SK-N-SH (cell line): ENCODE results near the gene CNBD2. TPM values are rescaled to one million over a fixed set of nuclear protein-coding genes. Genes with fewer than 3 reads are reported as not detected.

Experiments
- CTCF ChIA-PET: fragments of 300-600, 350-600 bp; formaldehyde crosslinking; extraction: SDS; loops from one replicate; lab custom pipeline; 2021; lab: Yijun Ruan, JAX
- POLR2A ChIA-PET: fragments of 350-600 bp; sonication (Branson Sonifier 250); formaldehyde crosslinking; extraction: SDS; loops from one replicate; lab custom pipeline; 2020; ENCODE audit warnings: antibody characterized with exemption, inconsistent platforms; lab: Yijun Ruan, JAX
- DNase-seq: peaks from one replicate; pipeline ENCODE4 v3.0.0; 2012
- H2AFZ ChIP-seq: fragments of 200-600 bp; sonication (generic); 2 replicates; pipeline ENCODE4 v1.8.1; 2016; ENCODE audit warnings: antibody characterized with exemption, mild to moderate bottlenecking, low read depth
- H3F3A ChIP-seq: fragments of 200-600 bp; sonication (generic); replicated peaks from 2 replicates; pipeline ENCODE3; 2016; ENCODE audit warnings: antibody characterized with exemption, mild to moderate bottlenecking; ENCODE audit not compliant: insufficient read depth
- H3K27ac ChIP-seq, 2 experiments: fragments of 200-500 bp in 1 of 2; fragments of 200-600 bp in 1 of 2; sonication (Bioruptor generic) in 1 of 2; sonication (generic), shearing (Covaris generic) in 1 of 2; 2 replicates each; pipeline versions ENCODE4 v1.5.1 to v1.6.1; 2014 to 2016; ENCODE audit warnings: low read depth in 2 of 2, inconsistent platforms in 1 of 2, low read length in 1 of 2, mild to moderate bottlenecking in 1 of 2, mixed read lengths in 1 of 2
- H3K27me3 ChIP-seq: fragments of 200-600 bp; sonication (generic), shearing (Covaris generic); 2 replicates; pipeline ENCODE4 v1.6.1; 2016; ENCODE audit warnings: mixed run types; ENCODE audit not compliant: insufficient read depth
- H3K36me3 ChIP-seq, 2 experiments: fragments of 200-500 bp in 1 of 2; fragments of 200-600 bp in 1 of 2; sonication (Bioruptor generic) in 1 of 2; sonication (generic) in 1 of 2; replicated peaks in 1 of 2; 2 replicates each; pipeline versions ENCODE3 to v1.5.1; 2014 to 2016; ENCODE audit warnings: low read length in 1 of 2, mild to moderate bottlenecking in 1 of 2; ENCODE audit not compliant: insufficient read depth in 2 of 2, control insufficient read depth in 1 of 2
- H3K4me1 ChIP-seq, 2 experiments: fragments of 200-500 bp in 1 of 2; fragments of 200-600 bp in 1 of 2; sonication (Bioruptor generic) in 1 of 2; sonication (generic), shearing (Covaris generic) in 1 of 2; 2 replicates each; pipeline versions ENCODE4 v1.5.1 to v1.6.1; 2014 to 2016; ENCODE audit warnings: low read depth in 1 of 2, low read length in 1 of 2, mixed run types in 1 of 2; ENCODE audit not compliant: insufficient read depth in 2 of 2, control insufficient read depth in 1 of 2
- H3K4me2 ChIP-seq: fragments of 200-600 bp; sonication (generic), shearing (Covaris generic); 2 replicates; pipeline ENCODE4 v1.6.1; 2017; ENCODE audit warnings: mixed run types
- H3K4me3 ChIP-seq, 2 experiments: fragments of 200-500 bp in 1 of 2; fragments of 200-600 bp in 1 of 2; sonication (Bioruptor generic) in 1 of 2; sonication (generic), shearing (Covaris generic) in 1 of 2; 2 replicates each; pipeline versions ENCODE4 v1.5.1 to v1.8.1; 2014 to 2016; ENCODE audit warnings: low read depth in 2 of 2, inconsistent platforms in 1 of 2, low read length in 1 of 2, mild to moderate bottlenecking in 1 of 2, mixed read lengths in 1 of 2, moderate library complexity in 1 of 2
- H3K79me2 ChIP-seq: fragments of 200-600 bp; sonication (generic); 2 replicates; pipeline ENCODE4 v1.8.1; 2017; ENCODE audit warnings: mild to moderate bottlenecking; ENCODE audit not compliant: insufficient read depth
- H3K9ac ChIP-seq: fragments of 200-600 bp; sonication (generic); 2 replicates; pipeline ENCODE4 v1.6.1; 2017; ENCODE audit warnings: mixed run types
- H3K9me2 ChIP-seq: fragments of 200-600 bp; sonication (generic); 2 replicates; pipeline ENCODE4 v1.6.1; 2017; ENCODE audit warnings: mixed run types
- H3K9me3 ChIP-seq: fragments of 200-600 bp; sonication (generic); 2 replicates; pipeline ENCODE4 v1.6.1; 2017; ENCODE audit warnings: mixed run types, mild to moderate bottlenecking, moderate library complexity
- H4K20me1 ChIP-seq: fragments of 200-600 bp; sonication (generic); 2 replicates; pipeline ENCODE4 v1.6.1; 2017; ENCODE audit warnings: mild to moderate bottlenecking, mixed run types; ENCODE audit not compliant: insufficient read depth
- CHD2 ChIP-seq: fragments of 150-350 bp; IDR thresholded peaks from 2 replicates; pipeline ENCODE4 v1.6.1; 2018; ENCODE audit warnings: low read length; ENCODE audit not compliant: partially characterized antibody
- EP300 ChIP-seq, 2 experiments: IDR thresholded peaks; 2 replicates each; pipeline versions ENCODE4 v1.4.0 to v1.6.1; 2012; ENCODE audit warnings: borderline replicate concordance in 1 of 2, low read depth in 1 of 2, low read length in 1 of 2
- EZH2phosphoT487 ChIP-seq: fragments of 200-600 bp; sonication (generic); IDR thresholded peaks from 2 replicates; pipeline ENCODE4 v1.6.1; 2017; ENCODE audit warnings: low read depth, mixed run types, mild to moderate bottlenecking, antibody characterized with exemption, moderate library complexity, borderline replicate concordance
- FOSL2 ChIP-seq: IDR thresholded peaks from 2 replicates; pipeline ENCODE4 v1.4.0; 2012; ENCODE audit warnings: low read depth, mild to moderate bottlenecking, moderate library complexity, borderline replicate concordance
- FOXJ3 ChIP-seq: sonication (generic); formaldehyde crosslinking; IDR thresholded peaks from 2 replicates; pipeline ENCODE4 v1.5.1; 2020; ENCODE audit warnings: mild to moderate bottlenecking, missing genetic modification reagents
- GATA2 ChIP-seq: sonication (generic); formaldehyde crosslinking; IDR thresholded peaks from 2 replicates; pipeline ENCODE4 v1.5.0; 2020; ENCODE audit warnings: mild to moderate bottlenecking, missing genetic modification reagents
- IRF3 ChIP-seq: fragments of 150-350 bp; IDR thresholded peaks from 2 replicates; pipeline ENCODE4 v1.6.1; 2016; ENCODE audit warnings: mild to moderate bottlenecking, low read depth, low read length
- JUND ChIP-seq: IDR thresholded peaks from 2 replicates; pipeline ENCODE4 v1.4.0; 2012
- MXI1 ChIP-seq: IDR thresholded peaks from 2 replicates; pipeline ENCODE4 v1.6.1; 2012; ENCODE audit warnings: mild to moderate bottlenecking, low read depth, low read length, improper control_type of control experiment
- POLR2AphosphoS5 ChIP-seq: IDR thresholded peaks from 2 replicates; pipeline ENCODE4 v1.6.1; 2012; ENCODE audit warnings: low read depth, low read length
- REST ChIP-seq: IDR thresholded peaks from 2 replicates; pipeline ENCODE4 v1.6.1; 2012; ENCODE audit warnings: mild to moderate bottlenecking, low read depth, low read length, moderate library complexity
- RXRA ChIP-seq: IDR thresholded peaks from 2 replicates; pipeline ENCODE4 v1.4.0; 2012; ENCODE audit warnings: low read depth, mild to moderate bottlenecking, borderline replicate concordance
- SIN3A ChIP-seq: IDR thresholded peaks from 2 replicates; pipeline ENCODE4 v1.6.1; 2012; ENCODE audit warnings: low read depth, mild to moderate bottlenecking, low read length, moderate library complexity, borderline replicate concordance
- SMC3 ChIP-seq: IDR thresholded peaks from 2 replicates; pipeline ENCODE4 v1.6.1; 2012; ENCODE audit warnings: low read depth, low read length, improper control_type of control experiment
- TAF1 ChIP-seq: IDR thresholded peaks from 2 replicates; pipeline ENCODE4 v1.6.1; 2012; ENCODE audit warnings: low read depth, mild to moderate bottlenecking, low read length, moderate library complexity, borderline replicate concordance
- TCF12 ChIP-seq: IDR thresholded peaks from 2 replicates; pipeline ENCODE4 v1.4.0; 2012
- TEAD4 ChIP-seq: IDR thresholded peaks from 2 replicates; pipeline ENCODE4 v1.4.0; 2012; ENCODE audit warnings: mild to moderate bottlenecking, borderline replicate concordance; ENCODE audit not compliant: insufficient read depth
- YY1 ChIP-seq: IDR thresholded peaks from 2 replicates; pipeline ENCODE4 v1.4.0; 2012; ENCODE audit warnings: low read depth, mild to moderate bottlenecking
- ZBTB33 ChIP-seq: IDR thresholded peaks from 2 replicates; pipeline ENCODE4 v1.4.0; 2012; ENCODE audit warnings: low read depth, borderline replicate concordance
- WGBS: methylation state at CpG from one replicate; pipeline ENCODE4 v1.1.6; 2017; ENCODE audit warnings: low lambda C conversion rate; 5-methylcytosine and 5-hydroxymethylcytosine counted together
- polyA plus RNA-seq, 3 experiments: library from polyadenylated mRNA; depleted of rRNA; stranded (reverse); fragments of >200 nt; gene quantifications; 2 replicates each; pipeline ENCODE4 v1.2.3, GENCODE V29; 2012

CNBD2 gene
- polyA plus RNA-seq, 1 of the 3 experiments (the other 2 are of a cell fraction) = 5.6 TPM

- ChIA-PET CTCF (no interaction called here), POLR2A (no interaction called here)
- Histone ChIP-seq H3K27ac (no peak overlapping the region), H3K4me3 (no peak overlapping the region), H3K9me3 (no peaks in the 10 kb centered on the region), H4K20me1 (no peaks in the 10 kb centered on the region), H3K27me3 (no peaks in the 10 kb centered on the region), H3F3A (no peaks in the 10 kb centered on the region), H3K9me2 (no peaks in the 10 kb centered on the region), H3K36me3 (no peaks in the 10 kb centered on the region), H3K79me2 (no peaks in the 10 kb centered on the region), H2AFZ (no peak overlapping the region), H3K4me2 (no peak overlapping the region), H3K9ac (no peak overlapping the region), H3K4me1 (no peaks in the 10 kb centered on the region; a peak in 1 of 4 replicates)
- no peak for DNase-seq
- WGBS = 76% methylated on average over 3 of the region's 3 CpGs
- no peak for TF ChIP-seq SIN3A
- TF ChIP-seq ZBTB33 = no peak
- TF ChIP-seq EZH2phosphoT487 = no peak
- no peak for TF ChIP-seq RXRA
These were observed 63.4 kb downstream of the CNBD2 start for GRCh38 chr20:36031806-36032205.

GRCh38 chr20:36034875-36035274 lies 66.5 kb downstream of the CNBD2 start:
- Histone ChIP-seq H3K4me1 (no peaks in the 10 kb centered on the region; a peak in 1 of 4 replicates), H2AFZ (no peak overlapping the region), H3K27ac (no peak overlapping the region), H3K9ac (no peak overlapping the region), H3K9me2 (no peaks in the 10 kb centered on the region), H3K4me3 (no peak overlapping the region), H4K20me1 (no peaks in the 10 kb centered on the region), H3K4me2 (no peak overlapping the region), H3K79me2 (no peaks in the 10 kb centered on the region), H3F3A (no peaks in the 10 kb centered on the region), H3K27me3 (no peaks in the 10 kb centered on the region), H3K9me3 (no peaks in the 10 kb centered on the region), H3K36me3 (no peaks in the 10 kb centered on the region)
- ChIA-PET CTCF (interaction anchor here (1.8 to 2.0 kb wide), 2 partner anchors 44 to 104 kb away, joined by 5 read pairs; no protein-coding TSS in a partner anchor), POLR2A (no interaction called here)
- no peak for DNase-seq
- TF ChIP-seq MXI1 (no peak), SMC3 (no peak), GATA2 (CRISPR knock-in tag) (no peak), ZBTB33 (no peak), TEAD4 (no peak), POLR2AphosphoS5 (no peak), EZH2phosphoT487 (no peak), REST (no peak), FOSL2 (no peak), EP300 (IDR thresholded peaks at IDR 0.05; ENCODE audit: borderline replicate concordance in 1 of 2, low read depth in 1 of 2, low read length in 1 of 2) (no peak), CHD2 (no peak), JUND (no peak), TAF1 (no peak), TCF12 (no peak), YY1 (no peak), FOXJ3 (no peak), IRF3 (no peak)
- 90% methylated on average over 4 of the region's 4 CpGs for WGBS
